HEK293T (cell line): ENCODE data around the gene COL6A1.

ENCODE experiments used
- CTCF ChIA-PET: fragments of 350-600 bp; formaldehyde crosslinking; extraction: SDS; loops from one replicate; lab custom pipeline; 2021; ENCODE audit warnings: antibody characterized with exemption, inconsistent platforms; lab: Yijun Ruan, JAX
- POLR2A ChIA-PET: fragments of 350-600 bp; formaldehyde crosslinking; extraction: SDS; loops from one replicate; lab custom pipeline; 2020; ENCODE audit warnings: antibody characterized with exemption, inconsistent platforms; lab: Yijun Ruan, JAX
- DNase-seq: peaks from one replicate; pipeline ENCODE4 v3.0.0; 2012; ENCODE audit warnings: mixed read lengths; ENCODE audit errors: extremely low spot score
- ARNT ChIP-seq: fragments of 450-650 bp; IDR thresholded peaks from 2 replicates; pipeline ENCODE4 v1.6.1; 2017; ENCODE audit warnings: mild to moderate bottlenecking
- BHLHE40 ChIP-seq: fragments of 450-650 bp; IDR thresholded peaks from 2 replicates; pipeline ENCODE4 v1.6.1; 2016; ENCODE audit warnings: mild to moderate bottlenecking, moderate library complexity, borderline replicate concordance
- CTBP1 ChIP-seq: fragments of 450-650 bp; IDR thresholded peaks from 2 replicates; pipeline ENCODE4 v1.6.1; 2016; ENCODE audit warnings: borderline replicate concordance
- ELF4 ChIP-seq: fragments of 450-650 bp; IDR thresholded peaks from 2 replicates; pipeline ENCODE4 v1.6.1; 2017; ENCODE audit warnings: antibody characterized with exemption
- FOXA1 ChIP-seq: fragments of 450-650 bp; IDR thresholded peaks from 2 replicates; pipeline ENCODE4 v1.6.1; 2016; ENCODE audit warnings: mild to moderate bottlenecking
- FOXK2 ChIP-seq: fragments of 450-650 bp; IDR thresholded peaks from 2 replicates; pipeline ENCODE4 v1.6.1; 2016; ENCODE audit warnings: mild to moderate bottlenecking
- FOXM1 ChIP-seq: fragments of 450-650 bp; IDR thresholded peaks from 2 replicates; pipeline ENCODE4 v1.6.1; 2017; ENCODE audit warnings: mild to moderate bottlenecking, borderline replicate concordance
- HDGF ChIP-seq: fragments of 450-650 bp; IDR thresholded peaks from 2 replicates; pipeline ENCODE4 v1.6.1; 2017; ENCODE audit warnings: antibody characterized with exemption, borderline replicate concordance
- L3MBTL2 ChIP-seq: fragments of 450-650 bp; conservative IDR thresholded peaks from 2 replicates; pipeline ENCODE4 v1.6.1; 2016; ENCODE audit warnings: mild to moderate bottlenecking
- LEF1 ChIP-seq: fragments of 450-650 bp; IDR thresholded peaks from 2 replicates; pipeline ENCODE4 v1.6.1; 2017; ENCODE audit warnings: mild to moderate bottlenecking, borderline replicate concordance
- NFRKB ChIP-seq: fragments of 450-650 bp; IDR thresholded peaks from 2 replicates; pipeline ENCODE4 v1.6.1; 2016; ENCODE audit warnings: mild to moderate bottlenecking, moderate library complexity
- PKNOX1 ChIP-seq: fragments of 450-650 bp; IDR thresholded peaks from 2 replicates; pipeline ENCODE4 v1.6.1; 2016
- SP1 ChIP-seq: fragments of 450-650 bp; IDR thresholded peaks from 2 replicates; pipeline ENCODE4 v1.6.1; 2017
- SUZ12 ChIP-seq: fragments of 450-650 bp; IDR thresholded peaks from 2 replicates; pipeline ENCODE4 v1.6.1; 2016; ENCODE audit warnings: mild to moderate bottlenecking
- TARDBP ChIP-seq: fragments of 450-650 bp; IDR thresholded peaks from 2 replicates; pipeline ENCODE4 v1.6.1; 2016
- ZNF384 ChIP-seq: fragments of 450-650 bp; IDR thresholded peaks from 2 replicates; pipeline ENCODE4 v1.6.1; 2016

Gene COL6A1

GRCh38 chr21:46001821-46002681, 20.5 kb downstream of the COL6A1 start:
- TF ChIP-seq TARDBP, result no peak
- TF ChIP-seq BHLHE40, result no peak
- TF ChIP-seq FOXK2, result no peak
- TF ChIP-seq NFRKB, result no peak
- no peak for TF ChIP-seq ARNT
- TF ChIP-seq L3MBTL2, result no peak
- TF ChIP-seq LEF1, result no peak
- TF ChIP-seq FOXM1, result no peak
- TF ChIP-seq ZNF384, result no peak
- TF ChIP-seq CTBP1, result no peak
- no peak for TF ChIP-seq HDGF
- no peak for TF ChIP-seq FOXA1
- TF ChIP-seq SP1, result no peak
- TF ChIP-seq ELF4, result no peak
- no peak for TF ChIP-seq PKNOX1
- TF ChIP-seq SUZ12, result no peak
- POLR2A ChIA-PET, result no interaction called here
- CTCF ChIA-PET, result no interaction called here
- no peak for DNase-seq

- no peak for DNase-seq
- ChIA-PET CTCF (no interaction called here), POLR2A (no interaction called here)
- TF ChIP-seq LEF1 (no peak), SUZ12 (no peak), FOXK2 (no peak), PKNOX1 (no peak), TARDBP (no peak), NFRKB (no peak), CTBP1 (no peak), ZNF384 (no peak), ELF4 (no peak)
Measured at GRCh38 chr21:46002841-46003574, 21.4 kb downstream of the COL6A1 start.

- ChIA-PET POLR2A (no interaction called here), CTCF (no interaction called here)
- no peak for DNase-seq
- no peak for TF ChIP-seq FOXM1
- no peak for TF ChIP-seq ARNT
- no peak for TF ChIP-seq LEF1
- TF ChIP-seq ZNF384, result no peak
- no peak for TF ChIP-seq ELF4
- TF ChIP-seq HDGF, result no peak
- no peak for TF ChIP-seq SUZ12
- TF ChIP-seq FOXK2, result no peak
- TF ChIP-seq PKNOX1, result no peak
- TF ChIP-seq TARDBP, result no peak
- TF ChIP-seq L3MBTL2, result no peak
Measured at GRCh38 chr21:46003575-46004007, 22.0 kb downstream of the COL6A1 start.

- POLR2A ChIA-PET, result no interaction called here
- CTCF ChIA-PET, result no interaction called here
- TF ChIP-seq ZNF384 (no peak), SUZ12 (no peak), BHLHE40 (no peak), HDGF (no peak), ELF4 (no peak), CTBP1 (no peak), FOXA1 (no peak), TARDBP (no peak), L3MBTL2 (no peak), ARNT (no peak), LEF1 (no peak), SP1 (no peak), FOXK2 (no peak), FOXM1 (no peak), NFRKB (no peak), PKNOX1 (no peak)
- no peak for DNase-seq
Measured at GRCh38 chr21:46004168-46004861, 22.7 kb downstream of the COL6A1 start.

- DNase-seq, result no peak
- POLR2A ChIA-PET, result no interaction called here
- CTCF ChIA-PET, result no interaction called here
- TF ChIP-seq SP1, result no peak
- TF ChIP-seq ELF4, result no peak
- TF ChIP-seq CTBP1, result no peak
- no peak for TF ChIP-seq TARDBP
- TF ChIP-seq FOXM1, result no peak
- TF ChIP-seq ZNF384, result no peak
- no peak for TF ChIP-seq HDGF
- no peak for TF ChIP-seq ARNT
- no peak for TF ChIP-seq NFRKB
- no peak for TF ChIP-seq FOXK2
- no peak for TF ChIP-seq SUZ12
- TF ChIP-seq LEF1, result no peak
- no peak for TF ChIP-seq FOXA1
- TF ChIP-seq L3MBTL2, result no peak
- no peak for TF ChIP-seq PKNOX1
Measured at GRCh38 chr21:46005081-46005480, 23.5 kb downstream of the COL6A1 start.
